ENCODE measurements around the gene R3HDM4.
"Not testable (repeated sequence)": the region's sequence is repeated elsewhere in the genome, so short reads cannot be mapped to it uniquely, and the experiment has no call there.

Gene R3HDM4

GRCh38 chr19:913080-913748 lies at the start of gene R3HDM4:
Gene R3HDM4, minus strand, starts transcription at chr19:913219. Its CDS starts 62 bp downstream, at chr19:913157.
- H3K4me3 ChIP-seq (ENCODE audit: low read length) = peak within 1 kb of the TSS; percentile 84
- peaks cover 6% of the 10 kb centered on the region for H3K27me3 ChIP-seq (ENCODE audit: control insufficient read depth, insufficient read depth, low read length)
- no peaks in the 10 kb centered on the region for H3K36me3 ChIP-seq (ENCODE audit: control insufficient read depth, insufficient read depth, low read length)
- no peaks in the 10 kb centered on the region for H3K9me3 ChIP-seq (ENCODE audit: control insufficient read depth, insufficient read depth, low read length)
- no CpG with 5 or more reads among the region's 76 CpGs for WGBS (ENCODE audit: insufficient coverage, insufficient read length)
- DNase-seq (ENCODE audit: low read depth, low spot score) = no peak
- peaks cover 2% of the 10 kb centered on the region for H3K4me1 ChIP-seq (ENCODE audit: control insufficient read depth, insufficient read depth, low read length)
- H3K27ac ChIP-seq (ENCODE audit: low read length) = no peak within 1 kb of the TSS

GRCh38 chr19:961866-962620 lies 49.0 kb upstream of the R3HDM4 start:
- Histone ChIP-seq H3K36me3 (ENCODE audit: control insufficient read depth, insufficient read depth, low read length) (peaks cover 20% of the 10 kb centered on the region), H3K9me3 (ENCODE audit: control insufficient read depth, insufficient read depth, low read length) (no peaks in the 10 kb centered on the region), H3K4me3 (ENCODE audit: low read length) (no peak overlapping the region), H3K4me1 (ENCODE audit: control insufficient read depth, insufficient read depth, low read length) (no peaks in the 10 kb centered on the region; the same call in 1 of the 2 replicates), H3K27ac (ENCODE audit: low read length) (no peak overlapping the region), H3K27me3 (ENCODE audit: control insufficient read depth, insufficient read depth, low read length) (no peaks in the 10 kb centered on the region)
- WGBS (ENCODE audit: insufficient coverage, insufficient read length) = no CpG with 5 or more reads among the region's 14 CpGs
- no peak for DNase-seq (ENCODE audit: low read depth, low spot score)

- no CpG with 5 or more reads among the region's 8 CpGs for WGBS (ENCODE audit: insufficient coverage, insufficient read length)
- DNase-seq (ENCODE audit: low read depth, low spot score) = no peak
- Histone ChIP-seq H3K27me3 (ENCODE audit: control insufficient read depth, insufficient read depth, low read length) (no peaks in the 10 kb centered on the region), H3K9me3 (ENCODE audit: control insufficient read depth, insufficient read depth, low read length) (no peaks in the 10 kb centered on the region), H3K36me3 (ENCODE audit: control insufficient read depth, insufficient read depth, low read length) (peaks cover 16% of the 10 kb centered on the region), H3K27ac (ENCODE audit: low read length) (no peak overlapping the region), H3K4me3 (ENCODE audit: low read length) (no peak overlapping the region), H3K4me1 (ENCODE audit: control insufficient read depth, insufficient read depth, low read length) (peaks cover under 1% of the 10 kb centered on the region; the same call in 1 of the 2 replicates)
Observed at GRCh38 chr19:960601-960938, 47.6 kb upstream of the R3HDM4 start.

- no CpG with 5 or more reads among the region's 12 CpGs for WGBS (ENCODE audit: insufficient coverage, insufficient read length)
- no peak overlapping the region for H3K4me3 ChIP-seq (ENCODE audit: low read length)
- no peak for DNase-seq (ENCODE audit: low read depth, low spot score)
- peaks cover 2% of the 10 kb centered on the region; the same call in 1 of the 2 replicates for H3K4me1 ChIP-seq (ENCODE audit: control insufficient read depth, insufficient read depth, low read length)
- H3K27me3 ChIP-seq (ENCODE audit: control insufficient read depth, insufficient read depth, low read length) = no peaks in the 10 kb centered on the region
- H3K9me3 ChIP-seq (ENCODE audit: control insufficient read depth, insufficient read depth, low read length) = no peaks in the 10 kb centered on the region
- H3K36me3 ChIP-seq (ENCODE audit: control insufficient read depth, insufficient read depth, low read length) = peaks cover 14% of the 10 kb centered on the region
- H3K27ac ChIP-seq (ENCODE audit: low read length) = no peak overlapping the region
Observed at GRCh38 chr19:960020-960419, 47.0 kb upstream of the R3HDM4 start.

GRCh38 chr19:958967-959855 lies 46.2 kb upstream of the R3HDM4 start:
- peaks cover 6% of the 10 kb centered on the region for H3K36me3 ChIP-seq (ENCODE audit: control insufficient read depth, insufficient read depth, low read length)
- no peaks in the 10 kb centered on the region for H3K27me3 ChIP-seq (ENCODE audit: control insufficient read depth, insufficient read depth, low read length)
- H3K9me3 ChIP-seq (ENCODE audit: control insufficient read depth, insufficient read depth, low read length) = no peaks in the 10 kb centered on the region
- H3K4me1 ChIP-seq (ENCODE audit: control insufficient read depth, insufficient read depth, low read length) = peaks cover 3% of the 10 kb centered on the region
- H3K4me3 ChIP-seq (ENCODE audit: low read length) = no peak overlapping the region
- DNase-seq (ENCODE audit: low read depth, low spot score) = no peak
- no peak overlapping the region for H3K27ac ChIP-seq (ENCODE audit: low read length)
- no CpG with 5 or more reads among the region's 36 CpGs for WGBS (ENCODE audit: insufficient coverage, insufficient read length)

GRCh38 chr19:957578-957977 lies 44.6 kb upstream of the R3HDM4 start:
- H3K4me3 ChIP-seq (ENCODE audit: low read length); H3K36me3 ChIP-seq (ENCODE audit: control insufficient read depth, insufficient read depth, low read length); DNase-seq (ENCODE audit: low read depth, low spot score); H3K27ac ChIP-seq (ENCODE audit: low read length); H3K27me3 ChIP-seq (ENCODE audit: control insufficient read depth, insufficient read depth, low read length); H3K4me1 ChIP-seq (ENCODE audit: control insufficient read depth, insufficient read depth, low read length); H3K9me3 ChIP-seq (ENCODE audit: control insufficient read depth, insufficient read depth, low read length): not testable (repeated sequence)
- WGBS (ENCODE audit: insufficient coverage, insufficient read length) = no CpG with 5 or more reads among the region's 9 CpGs

GRCh38 chr19:956766-957440 lies 43.9 kb upstream of the R3HDM4 start:
- no peak for DNase-seq (ENCODE audit: low read depth, low spot score)
- Histone ChIP-seq H3K4me3 (ENCODE audit: low read length) (no peak overlapping the region), H3K36me3 (ENCODE audit: control insufficient read depth, insufficient read depth, low read length) (no peaks in the 10 kb centered on the region; the same call in 1 of the 2 replicates), H3K4me1 (ENCODE audit: control insufficient read depth, insufficient read depth, low read length) (peaks cover 5% of the 10 kb centered on the region), H3K27ac (ENCODE audit: low read length) (no peak overlapping the region), H3K27me3 (ENCODE audit: control insufficient read depth, insufficient read depth, low read length) (no peaks in the 10 kb centered on the region), H3K9me3 (ENCODE audit: control insufficient read depth, insufficient read depth, low read length) (no peaks in the 10 kb centered on the region)
- WGBS (ENCODE audit: insufficient coverage, insufficient read length) = no CpG with 5 or more reads among the region's 27 CpGs

- H3K27ac ChIP-seq (ENCODE audit: low read length) = no peak overlapping the region
- H3K36me3 ChIP-seq (ENCODE audit: control insufficient read depth, insufficient read depth, low read length) = no peaks in the 10 kb centered on the region; the same call in 1 of the 2 replicates
- no CpG with 5 or more reads among the region's 55 CpGs for WGBS (ENCODE audit: insufficient coverage, insufficient read length)
- no peak overlapping the region for H3K4me3 ChIP-seq (ENCODE audit: low read length)
- H3K4me1 ChIP-seq (ENCODE audit: control insufficient read depth, insufficient read depth, low read length) = peaks cover 5% of the 10 kb centered on the region
- no peak for DNase-seq (ENCODE audit: low read depth, low spot score)
- H3K27me3 ChIP-seq (ENCODE audit: control insufficient read depth, insufficient read depth, low read length) = no peaks in the 10 kb centered on the region
- H3K9me3 ChIP-seq (ENCODE audit: control insufficient read depth, insufficient read depth, low read length) = no peaks in the 10 kb centered on the region
Observed at GRCh38 chr19:955803-956765, 43.1 kb upstream of the R3HDM4 start.

- Histone ChIP-seq H3K27me3 (ENCODE audit: control insufficient read depth, insufficient read depth, low read length) (no peaks in the 10 kb centered on the region), H3K9me3 (ENCODE audit: control insufficient read depth, insufficient read depth, low read length) (no peaks in the 10 kb centered on the region), H3K4me3 (ENCODE audit: low read length) (no peak overlapping the region), H3K36me3 (ENCODE audit: control insufficient read depth, insufficient read depth, low read length) (no peaks in the 10 kb centered on the region), H3K4me1 (ENCODE audit: control insufficient read depth, insufficient read depth, low read length) (peaks cover 5% of the 10 kb centered on the region), H3K27ac (ENCODE audit: low read length) (no peak overlapping the region)
- no peak for DNase-seq (ENCODE audit: low read depth, low spot score)
- no CpG with 5 or more reads among the region's 43 CpGs for WGBS (ENCODE audit: insufficient coverage, insufficient read length)
Observed at GRCh38 chr19:954672-955494, 41.9 kb upstream of the R3HDM4 start.
